ENCODE measurements around the gene LGR6.

Gene LGR6

GRCh38 chr1:202351725-202352124, 158.1 kb downstream of the LGR6 start:
- no peak for TF ChIP-seq TAF1 (IDR thresholded peaks at IDR 0.05; ENCODE audit: borderline replicate concordance, insufficient read depth, low read length)
- TF ChIP-seq FOXP2 (optimal IDR thresholded peaks at IDR 0.05; ENCODE audit: borderline replicate concordance, extremely low read depth, extremely low read length, insufficient read depth): no peak
- TF ChIP-seq SIN3A (IDR thresholded peaks at IDR 0.05; ENCODE audit: borderline replicate concordance, insufficient read depth, low read length): no peak
- no peak for TF ChIP-seq REST (IDR thresholded peaks at IDR 0.05; ENCODE audit: insufficient read depth in 1 of 2, low read depth in 2 of 2, low read length in 2 of 2)
- TF ChIP-seq POLR2AphosphoS5 (IDR thresholded peaks at IDR 0.05; ENCODE audit: low read depth, low read length): no peak

GRCh38 chr1:202355944-202356553, 162.4 kb downstream of the LGR6 start:
- TF ChIP-seq TAF1 (IDR thresholded peaks at IDR 0.05; ENCODE audit: borderline replicate concordance, insufficient read depth, low read length) (no peak), FOXP2 (optimal IDR thresholded peaks at IDR 0.05; ENCODE audit: borderline replicate concordance, extremely low read depth, extremely low read length, insufficient read depth) (no peak), SIN3A (IDR thresholded peaks at IDR 0.05; ENCODE audit: borderline replicate concordance, insufficient read depth, low read length) (no peak), POLR2AphosphoS5 (IDR thresholded peaks at IDR 0.05; ENCODE audit: low read depth, low read length) (no peak), REST (IDR thresholded peaks at IDR 0.05; ENCODE audit: insufficient read depth in 1 of 2, low read depth in 2 of 2, low read length in 2 of 2) (no peak)

GRCh38 chr1:202357506-202357905, 163.9 kb downstream of the LGR6 start:
- no peak for TF ChIP-seq POLR2AphosphoS5 (IDR thresholded peaks at IDR 0.05; ENCODE audit: low read depth, low read length)
- no peak for TF ChIP-seq SIN3A (IDR thresholded peaks at IDR 0.05; ENCODE audit: borderline replicate concordance, insufficient read depth, low read length)

- no peak for TF ChIP-seq SIN3A (IDR thresholded peaks at IDR 0.05; ENCODE audit: borderline replicate concordance, insufficient read depth, low read length)
- no peak for TF ChIP-seq FOXP2 (optimal IDR thresholded peaks at IDR 0.05; ENCODE audit: borderline replicate concordance, extremely low read depth, extremely low read length, insufficient read depth)
- TF ChIP-seq REST (IDR thresholded peaks at IDR 0.05; ENCODE audit: insufficient read depth in 1 of 2, low read depth in 2 of 2, low read length in 2 of 2): no peak
- no peak for TF ChIP-seq POLR2AphosphoS5 (IDR thresholded peaks at IDR 0.05; ENCODE audit: low read depth, low read length)
- TF ChIP-seq TAF1 (IDR thresholded peaks at IDR 0.05; ENCODE audit: borderline replicate concordance, insufficient read depth, low read length): no peak
Measured at GRCh38 chr1:202361224-202361623, 167.6 kb downstream of the LGR6 start.

- TF ChIP-seq FOXP2 (optimal IDR thresholded peaks at IDR 0.05; ENCODE audit: borderline replicate concordance, extremely low read depth, extremely low read length, insufficient read depth): no peak
- no peak for TF ChIP-seq TAF1 (IDR thresholded peaks at IDR 0.05; ENCODE audit: borderline replicate concordance, insufficient read depth, low read length)
- no peak for TF ChIP-seq SIN3A (IDR thresholded peaks at IDR 0.05; ENCODE audit: borderline replicate concordance, insufficient read depth, low read length)
- no peak for TF ChIP-seq POLR2AphosphoS5 (IDR thresholded peaks at IDR 0.05; ENCODE audit: low read depth, low read length)
- no peak for TF ChIP-seq REST (IDR thresholded peaks at IDR 0.05; ENCODE audit: insufficient read depth in 1 of 2, low read depth in 2 of 2, low read length in 2 of 2)
Measured at GRCh38 chr1:202361701-202362100, 168.1 kb downstream of the LGR6 start.

All from PFSK-1 (cell line).